ENCODE data around the gene SPINK13. TPM values are rescaled to one million over a fixed set of nuclear protein-coding genes. Genes with fewer than 3 reads are reported as not detected.

Gene SPINK13
- total RNA-seq, 4 donors from 2014 or later, result 1.0 TPM; not detected in 3

DNA sequence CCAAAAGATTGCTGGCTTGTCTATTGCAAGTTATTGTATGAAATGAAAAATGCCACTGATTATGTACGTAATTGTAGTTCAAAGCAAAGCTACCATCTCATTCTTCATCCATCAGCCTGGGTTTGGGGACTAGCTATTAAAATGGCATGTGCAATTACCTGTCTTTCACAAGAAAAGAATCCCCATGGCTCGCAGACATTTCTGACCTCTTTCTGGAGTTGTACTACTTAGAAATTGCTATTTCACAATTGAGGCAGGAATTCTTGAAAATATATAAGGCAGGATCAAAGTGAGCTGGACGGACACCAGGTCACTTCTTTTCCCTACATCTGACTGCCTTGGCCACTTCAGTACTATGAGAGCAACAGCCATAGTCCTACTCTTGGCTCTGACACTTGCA is 66.7 kb downstream of the SPINK13 start, which contains the start of gene SPINK9:
TSS of gene SPINK9 (plus strand) at position 301 of the 400 bp plus-strand sequence. CDS start at position 356, 55 bp downstream.
- no peak for DNase-seq (ENCODE audit: low spot score in 2 of 2)
- Histone ChIP-seq H3K36me3 (peaks cover 0 to 17% (median 0%) of the 10 kb centered on the region in 3 donors), H3K4me1 (no peaks in the 10 kb centered on the region), H3K27ac (no peak within 1 kb of the TSS), H3K4me3 (no peak within 1 kb of the TSS), H3K9me3 (peaks cover 0 to 16% (median 2%) of the 10 kb centered on the region in 4 donors), H3K27me3 (no peaks in the 10 kb centered on the region)
- 87 to 93% methylated on average over 3 of the region's 3 CpGs for WGBS, 2 donors
- TF ChIP-seq, protein P1, sequence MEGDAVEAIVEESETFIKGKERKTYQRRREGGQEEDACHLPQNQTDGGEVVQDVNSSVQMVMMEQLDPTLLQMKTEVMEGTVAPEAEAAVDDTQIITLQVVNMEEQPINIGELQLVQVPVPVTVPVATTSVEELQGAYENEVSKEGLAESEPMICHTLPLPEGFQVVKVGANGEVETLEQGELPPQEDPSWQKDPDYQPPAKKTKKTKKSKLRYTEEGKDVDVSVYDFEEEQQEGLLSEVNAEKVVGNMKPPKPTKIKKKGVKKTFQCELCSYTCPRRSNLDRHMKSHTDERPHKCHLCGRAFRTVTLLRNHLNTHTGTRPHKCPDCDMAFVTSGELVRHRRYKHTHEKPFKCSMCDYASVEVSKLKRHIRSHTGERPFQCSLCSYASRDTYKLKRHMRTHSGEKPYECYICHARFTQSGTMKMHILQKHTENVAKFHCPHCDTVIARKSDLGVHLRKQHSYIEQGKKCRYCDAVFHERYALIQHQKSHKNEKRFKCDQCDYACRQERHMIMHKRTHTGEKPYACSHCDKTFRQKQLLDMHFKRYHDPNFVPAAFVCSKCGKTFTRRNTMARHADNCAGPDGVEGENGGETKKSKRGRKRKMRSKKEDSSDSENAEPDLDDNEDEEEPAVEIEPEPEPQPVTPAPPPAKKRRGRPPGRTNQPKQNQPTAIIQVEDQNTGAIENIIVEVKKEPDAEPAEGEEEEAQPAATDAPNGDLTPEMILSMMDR (IDR thresholded peaks at IDR 0.05), result no peak
- TF ChIP-seq EP300 (IDR thresholded peaks at IDR 0.05), result no peak
- TF ChIP-seq POLR2A (IDR thresholded peaks at IDR 0.05), result no peak

Small RNAs within 50 kb of the gene (small RNA-seq; reads per million reads assigned to genes)
- not detected for gene HMGN1P16

Other genes starting within 250 kb of the SPINK13 start
- gene SPINK5, start 204.8 kb upstream of the SPINK13 start, total RNA-seq, result 1 to 10 TPM in 2 of 4 donors, under 1 TPM in 2; 0.39 to 1.3 (median 0.97) TPM
- gene SPINK14, start 100.2 kb upstream of the SPINK13 start, total RNA-seq, result not detected
- gene SPINK6, start 65.8 kb upstream of the SPINK13 start, total RNA-seq, result not detected
- not detected for gene MARCOL, start 30.3 kb upstream of the SPINK13 start, total RNA-seq
- gene SPINK7, start 43.6 kb downstream of the SPINK13 start, total RNA-seq, result not detected
- not detected for gene SPINK9, start 66.8 kb downstream of the SPINK13 start, total RNA-seq
- 10 to 100 TPM; 55.0 to 60.7 (median 56.4) TPM for gene FBXO38, start 115.2 kb downstream of the SPINK13 start, total RNA-seq

All from tibial nerve (tissue), 4 donors.